Measurements from ENCODE around the gene DDX41.

- TF ChIP-seq CTCF (IDR thresholded peaks at IDR 0.05) (no peak), SMAD3 (CRISPR knock-in tag; IDR thresholded peaks at IDR 0.05; ENCODE audit: borderline replicate concordance) (no peak), TEAD4 (CRISPR knock-in tag; IDR thresholded peaks at IDR 0.05) (no peak), ARID4B (CRISPR knock-in tag; IDR thresholded peaks at IDR 0.05; ENCODE audit: borderline replicate concordance) (no peak)
These were observed 22.9 kb downstream of the DDX41 start for GRCh38 chr5:177493795-177494345.

All from WTC11 (cell line).